Activated T-cell treated with anti-CD3 and anti-CD28 coated beads, Interleukin-2, amount 50 U/mL, for 24 hours (primary cell): ENCODE data around the gene TSPAN18.

Experiments
- DNase-seq: peaks from one replicate; pipeline ENCODE4 v3.0.0-alpha.2; 2020
- H3K27ac Mint-ChIP-seq: 2 replicates; pipeline ENCODE4 v1.8.0; 2020; ENCODE audit warnings: mild to moderate bottlenecking, mixed read lengths
- H3K27me3 Mint-ChIP-seq: 2 replicates; pipeline ENCODE4 v1.8.0; 2020; ENCODE audit warnings: mixed read lengths
- H3K36me3 Mint-ChIP-seq: 2 replicates; pipeline ENCODE4 v1.8.0; 2020; ENCODE audit warnings: low read depth, mixed read lengths
- H3K4me1 Mint-ChIP-seq: 2 replicates; pipeline ENCODE4 v1.8.0; 2020; ENCODE audit warnings: low read depth, mixed read lengths
- H3K4me3 Mint-ChIP-seq: 2 replicates; pipeline ENCODE4 v1.8.0; 2020; ENCODE audit warnings: mild to moderate bottlenecking, moderate library complexity, mixed read lengths
- H3K9me3 Mint-ChIP-seq: 2 replicates; pipeline ENCODE4 v1.8.0; 2020; ENCODE audit warnings: mixed read lengths

The TSPAN18 gene

DNA sequence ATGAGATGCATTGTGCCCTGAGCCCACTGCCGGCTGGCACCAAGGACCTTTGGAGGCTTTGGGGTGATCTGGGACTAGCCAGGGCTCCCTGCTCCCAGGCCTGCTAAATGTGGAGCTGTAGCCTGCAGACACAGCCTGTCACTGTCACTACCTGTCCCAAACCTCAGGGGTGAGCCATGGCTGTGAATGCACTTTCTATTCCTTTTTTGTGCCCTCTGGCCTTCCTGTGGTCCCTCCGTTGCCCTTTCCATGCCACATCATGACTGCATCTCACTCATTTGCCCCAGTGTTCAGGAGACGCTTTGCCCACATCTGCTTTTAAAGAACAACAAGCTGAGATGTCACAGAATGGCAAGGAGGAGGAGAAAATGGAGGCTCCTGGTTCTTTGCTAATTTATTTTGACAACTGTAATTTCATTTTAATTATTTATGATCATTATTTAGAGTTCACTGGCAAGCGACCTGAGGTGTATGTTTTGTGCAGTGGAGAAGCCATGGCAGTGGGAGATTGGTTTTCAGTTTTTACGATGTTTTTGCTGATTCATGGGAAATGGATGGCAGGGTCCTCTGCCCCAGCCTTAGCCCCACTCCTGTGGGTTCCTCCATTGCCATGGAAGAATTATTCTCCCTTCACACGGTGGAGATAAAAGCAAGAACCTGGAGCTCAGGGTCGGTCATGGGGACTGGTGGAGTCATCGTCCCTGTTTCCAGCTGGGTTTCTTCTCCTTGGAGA lies 69.2 kb downstream of the TSPAN18 start:
- Mint-ChIP-seq H3K27me3 (no peaks in the 10 kb centered on the region), H3K36me3 (no peaks in the 10 kb centered on the region), H3K4me1 (no peaks in the 10 kb centered on the region), H3K4me3 (no peak overlapping the region), H3K9me3 (no peaks in the 10 kb centered on the region), H3K27ac (no peak overlapping the region)
- DNase-seq, result no peak

DNA sequence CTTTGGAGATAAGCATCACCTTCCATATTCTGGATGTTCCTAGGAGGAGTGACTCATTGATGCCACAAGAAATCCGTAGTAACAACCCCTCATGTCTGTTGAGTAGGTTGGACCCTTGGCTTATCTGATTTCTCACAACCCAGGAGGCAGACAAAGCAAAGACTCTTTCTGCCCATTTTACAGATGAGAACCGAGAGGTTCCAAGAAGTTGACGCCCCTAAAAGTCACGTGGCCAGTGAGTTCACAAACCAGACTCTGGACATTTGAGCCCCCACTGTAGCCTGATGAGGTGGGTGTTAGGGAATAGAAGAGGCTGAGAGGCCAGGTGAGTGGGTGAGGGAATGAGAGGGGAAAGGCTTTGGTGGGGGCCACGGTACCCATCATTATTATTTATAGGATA lies 70.3 kb downstream of the TSPAN18 start:
- H3K27me3 Mint-ChIP-seq, result no peaks in the 10 kb centered on the region
- H3K36me3 Mint-ChIP-seq, result no peaks in the 10 kb centered on the region
- no peaks in the 10 kb centered on the region for H3K4me1 Mint-ChIP-seq
- H3K4me3 Mint-ChIP-seq, result no peak overlapping the region
- DNase-seq, result no peak
- H3K27ac Mint-ChIP-seq, result no peak overlapping the region
- H3K9me3 Mint-ChIP-seq, result no peaks in the 10 kb centered on the region

DNA sequence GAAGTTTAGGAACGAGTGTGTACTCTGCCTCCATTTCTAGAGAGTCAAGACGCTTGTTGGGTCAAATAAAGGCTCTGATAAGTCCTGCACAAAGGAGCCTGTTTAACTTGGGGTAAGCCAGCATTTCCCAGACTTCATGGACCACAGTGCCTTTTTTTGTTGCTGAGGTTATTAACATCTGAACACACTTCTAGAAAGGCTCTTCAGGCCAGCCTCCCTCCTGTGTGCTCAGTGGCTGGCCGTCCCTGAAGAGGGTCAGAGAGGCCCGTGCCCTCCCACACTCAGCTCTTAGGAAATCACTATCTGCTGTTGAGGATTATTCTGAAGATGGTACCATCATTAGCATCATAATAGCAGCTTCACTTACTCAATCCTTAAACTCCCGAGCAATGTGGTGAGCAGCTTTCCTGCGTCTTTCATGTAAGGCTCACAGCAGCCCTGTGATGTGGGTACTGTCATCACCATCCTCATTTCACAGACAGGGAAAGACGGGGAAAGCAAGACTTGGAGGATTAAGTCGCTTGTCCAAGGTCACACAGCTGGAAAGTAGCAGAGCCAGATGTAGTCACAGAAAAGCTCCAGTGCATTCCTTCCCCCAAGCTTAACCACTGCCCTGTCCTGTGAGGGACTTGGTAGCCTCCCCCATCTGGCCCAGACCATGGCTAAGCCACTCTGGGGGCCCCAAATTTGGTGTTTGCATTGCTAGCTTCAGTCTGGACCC lies 71.3 kb downstream of the TSPAN18 start:
- Mint-ChIP-seq H3K27ac (no peak overlapping the region), H3K4me3 (no peak overlapping the region), H3K27me3 (no peaks in the 10 kb centered on the region), H3K9me3 (no peaks in the 10 kb centered on the region), H3K36me3 (no peaks in the 10 kb centered on the region), H3K4me1 (no peaks in the 10 kb centered on the region)
- no peak for DNase-seq

DNA sequence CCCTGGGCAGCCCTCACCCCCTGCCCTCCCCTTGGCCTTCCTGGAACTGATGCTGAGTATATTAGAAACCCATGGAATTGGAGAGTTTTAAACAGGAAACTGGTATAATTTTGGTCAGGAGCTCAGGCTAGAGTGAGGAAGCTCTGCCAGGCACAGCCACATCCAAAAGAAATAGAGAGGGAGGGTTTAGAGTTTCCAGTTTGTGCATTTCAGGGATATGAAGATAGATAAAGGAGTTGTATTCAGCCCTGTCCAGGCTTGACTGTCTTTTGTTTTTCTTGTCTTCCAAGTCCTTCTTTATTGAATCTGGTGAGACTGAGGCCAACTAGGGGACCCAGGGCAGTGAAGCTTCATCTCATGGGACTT lies 71.8 kb downstream of the TSPAN18 start:
- Mint-ChIP-seq H3K36me3 (no peaks in the 10 kb centered on the region), H3K27ac (no peak overlapping the region), H3K27me3 (no peaks in the 10 kb centered on the region), H3K4me3 (no peak overlapping the region), H3K9me3 (no peaks in the 10 kb centered on the region), H3K4me1 (no peaks in the 10 kb centered on the region)
- DNase-seq, result no peak

DNA sequence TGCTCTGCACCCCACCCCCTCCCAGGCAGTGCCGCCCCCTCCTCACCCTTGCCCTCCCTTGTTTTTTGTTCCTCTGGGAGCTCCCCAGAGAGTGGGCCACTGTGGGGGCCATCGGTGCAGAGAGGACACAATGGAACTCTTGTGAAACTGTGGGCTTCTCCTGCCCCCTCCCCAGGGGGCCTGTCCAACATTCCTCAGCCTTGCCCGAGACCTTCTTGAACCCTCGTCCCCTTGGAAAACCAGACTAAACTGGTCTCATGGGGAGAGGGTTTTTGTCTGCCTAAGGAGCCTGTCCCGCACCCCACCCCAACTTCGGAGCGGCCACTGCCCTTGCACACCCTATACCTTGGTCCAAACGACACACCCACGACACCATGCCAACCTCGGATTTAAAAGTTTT lies 72.2 kb downstream of the TSPAN18 start:
- Mint-ChIP-seq H3K4me3 (no peak overlapping the region), H3K36me3 (no peaks in the 10 kb centered on the region), H3K4me1 (no peaks in the 10 kb centered on the region), H3K9me3 (no peaks in the 10 kb centered on the region), H3K27me3 (no peaks in the 10 kb centered on the region), H3K27ac (no peak overlapping the region)
- no peak for DNase-seq

DNA sequence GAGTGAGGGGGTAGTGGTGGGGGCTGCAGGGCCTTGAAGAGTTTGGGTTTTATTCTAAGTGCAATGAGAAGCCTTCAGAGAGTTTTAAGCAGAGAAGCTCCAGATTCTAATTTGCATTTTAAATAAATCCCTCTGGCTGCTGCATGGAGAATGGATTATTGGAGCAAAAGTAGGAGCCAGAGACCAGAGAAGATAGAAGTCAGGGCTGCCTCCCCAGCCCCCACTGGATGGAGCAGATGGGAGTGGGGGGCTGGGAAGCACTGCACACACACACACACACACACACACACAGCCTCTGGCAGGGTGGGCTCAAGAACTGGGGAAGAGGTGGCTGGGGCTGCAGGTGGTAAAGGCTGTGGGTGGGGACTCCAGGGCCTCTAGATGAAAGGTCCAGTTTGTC lies 75.6 kb downstream of the TSPAN18 start:
- Mint-ChIP-seq H3K4me1 (no peaks in the 10 kb centered on the region), H3K4me3 (no peak overlapping the region), H3K9me3 (no peaks in the 10 kb centered on the region), H3K27ac (no peak overlapping the region), H3K36me3 (no peaks in the 10 kb centered on the region), H3K27me3 (no peaks in the 10 kb centered on the region)
- no peak for DNase-seq

DNA sequence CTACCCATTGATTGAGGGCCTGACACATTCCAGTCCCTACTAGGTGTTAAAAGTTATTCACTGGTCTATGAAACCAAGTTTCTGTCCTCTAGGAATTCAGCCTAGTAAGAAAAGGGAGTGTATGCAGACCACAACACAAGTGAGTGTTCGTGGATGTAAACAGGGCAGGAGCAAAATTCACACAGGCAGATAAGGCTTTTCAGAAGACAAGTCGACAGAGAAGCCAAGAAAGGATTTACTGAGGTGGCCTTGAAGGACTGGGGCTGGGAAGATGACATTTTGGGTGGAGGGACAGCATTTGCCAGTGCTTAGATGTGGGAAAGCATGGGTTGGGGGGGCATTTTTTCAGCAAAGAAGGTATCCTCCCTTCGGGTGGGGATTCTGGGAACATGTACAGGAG lies 76.2 kb downstream of the TSPAN18 start:
- H3K9me3 Mint-ChIP-seq, result no peaks in the 10 kb centered on the region
- H3K27ac Mint-ChIP-seq, result no peak overlapping the region
- H3K27me3 Mint-ChIP-seq, result no peaks in the 10 kb centered on the region
- no peaks in the 10 kb centered on the region for H3K4me1 Mint-ChIP-seq
- H3K36me3 Mint-ChIP-seq, result no peaks in the 10 kb centered on the region
- no peak overlapping the region for H3K4me3 Mint-ChIP-seq
- no peak for DNase-seq

DNA sequence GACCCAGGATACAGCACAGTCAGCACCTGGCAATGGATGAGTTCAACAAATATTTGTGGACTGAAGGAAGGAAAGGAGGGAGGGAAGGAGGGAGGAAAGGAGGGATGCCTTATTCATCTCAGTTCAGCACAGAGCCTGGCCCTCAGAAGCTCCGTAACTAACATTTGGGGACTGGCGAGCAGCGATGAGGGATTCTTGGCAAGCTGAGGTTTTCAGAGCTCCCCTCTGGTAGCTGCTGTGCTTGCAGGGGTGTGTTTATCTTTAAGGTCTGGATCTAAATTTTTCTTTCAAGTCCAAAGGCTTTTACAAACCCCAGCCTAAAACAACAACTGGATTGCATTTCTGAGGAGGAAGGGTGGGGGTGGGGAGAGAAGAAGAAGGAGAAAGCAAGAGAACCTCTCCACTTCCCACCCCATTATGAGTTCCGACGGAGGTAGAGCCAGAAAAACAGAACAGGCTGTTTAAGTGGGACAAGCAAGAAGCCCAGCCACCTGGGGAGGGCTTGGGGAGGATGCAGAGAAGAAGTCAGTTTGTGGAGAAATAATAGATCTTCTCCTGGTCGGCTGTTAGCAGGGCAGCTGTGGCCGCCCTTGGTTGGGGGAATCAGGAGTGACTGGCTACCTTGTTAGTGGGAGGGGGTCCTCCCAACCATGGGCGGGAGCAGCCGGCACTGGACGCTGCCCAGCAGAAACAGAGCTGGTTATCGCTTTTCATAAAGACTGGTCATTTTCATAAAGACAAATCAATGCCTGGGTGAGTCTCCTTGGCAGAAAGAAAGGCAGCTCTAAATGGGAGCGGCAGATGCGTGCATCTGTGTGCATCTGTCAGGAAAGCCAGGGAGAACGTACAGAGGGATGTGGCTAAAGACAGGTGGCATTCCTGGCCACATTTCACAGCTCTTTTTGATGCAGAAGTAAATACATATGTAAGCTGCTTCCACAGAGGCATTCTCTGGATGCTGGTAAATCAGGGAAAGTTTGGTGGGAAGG lies 78.0 kb downstream of the TSPAN18 start:
- DNase-seq, result no peak
- Mint-ChIP-seq H3K27me3 (no peaks in the 10 kb centered on the region), H3K9me3 (no peaks in the 10 kb centered on the region), H3K36me3 (no peaks in the 10 kb centered on the region), H3K4me1 (no peaks in the 10 kb centered on the region), H3K27ac (no peak overlapping the region), H3K4me3 (no peak overlapping the region)

DNA sequence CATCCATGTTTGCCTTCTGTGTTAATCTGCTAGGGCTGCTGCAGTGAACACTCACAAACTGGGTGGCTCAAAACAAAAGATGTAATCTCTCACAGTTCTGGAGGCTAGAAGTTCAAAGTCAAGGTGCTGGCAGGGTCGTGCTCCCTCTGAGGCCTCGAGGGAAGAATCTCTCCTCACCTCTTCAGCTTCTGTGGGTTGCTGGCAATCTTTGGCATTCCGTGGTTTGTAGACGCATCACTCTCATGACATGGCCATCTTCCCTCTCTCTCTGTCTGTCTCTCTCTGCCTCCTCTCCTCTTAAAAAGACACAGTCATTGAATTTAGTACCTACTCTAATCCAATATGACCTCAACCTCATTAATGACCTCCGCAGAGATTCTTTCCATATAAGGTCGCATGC lies 78.8 kb downstream of the TSPAN18 start:
- Mint-ChIP-seq H3K4me1 (no peaks in the 10 kb centered on the region), H3K27ac (no peak overlapping the region), H3K27me3 (no peaks in the 10 kb centered on the region), H3K4me3 (no peak overlapping the region), H3K36me3 (no peaks in the 10 kb centered on the region), H3K9me3 (no peaks in the 10 kb centered on the region)
- no peak for DNase-seq

DNA sequence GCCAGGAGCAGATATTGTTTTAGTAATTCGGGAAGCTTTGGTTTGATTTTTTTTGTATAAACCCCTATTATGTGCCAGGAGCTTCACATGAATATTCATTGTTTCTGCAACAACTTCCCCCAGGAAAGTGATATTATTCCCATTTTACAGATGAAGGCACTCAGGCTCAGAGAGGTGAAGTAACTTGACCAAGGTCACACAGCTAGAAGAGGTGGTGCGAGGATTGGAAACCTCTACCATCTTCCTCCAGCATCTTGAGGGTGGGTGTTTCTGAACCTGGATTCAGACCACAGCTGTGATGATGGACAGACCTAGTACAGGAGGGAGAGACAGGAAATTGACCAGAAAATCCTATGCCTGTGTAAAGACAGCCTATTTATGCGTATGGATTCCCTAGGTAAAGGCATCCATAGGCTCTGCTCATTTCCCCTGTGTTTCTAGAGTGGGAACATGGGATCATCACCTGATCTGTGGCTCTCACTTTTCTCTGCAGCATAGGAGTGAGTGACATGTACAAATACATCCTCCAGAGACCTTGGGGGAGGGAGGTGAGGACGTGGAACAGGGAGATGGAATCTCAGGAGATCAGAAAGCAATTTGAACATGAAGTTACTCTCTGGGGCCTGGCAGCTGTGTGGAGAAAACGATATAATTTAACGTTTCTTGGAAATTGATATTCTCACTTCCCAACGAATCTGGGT lies 81.4 kb downstream of the TSPAN18 start:
- H3K9me3 Mint-ChIP-seq, result no peaks in the 10 kb centered on the region
- no peak overlapping the region for H3K4me3 Mint-ChIP-seq
- H3K4me1 Mint-ChIP-seq, result peaks cover 4% of the 10 kb centered on the region
- DNase-seq, result no peak
- no peaks in the 10 kb centered on the region for H3K36me3 Mint-ChIP-seq
- no peak overlapping the region for H3K27ac Mint-ChIP-seq
- no peaks in the 10 kb centered on the region for H3K27me3 Mint-ChIP-seq

DNA sequence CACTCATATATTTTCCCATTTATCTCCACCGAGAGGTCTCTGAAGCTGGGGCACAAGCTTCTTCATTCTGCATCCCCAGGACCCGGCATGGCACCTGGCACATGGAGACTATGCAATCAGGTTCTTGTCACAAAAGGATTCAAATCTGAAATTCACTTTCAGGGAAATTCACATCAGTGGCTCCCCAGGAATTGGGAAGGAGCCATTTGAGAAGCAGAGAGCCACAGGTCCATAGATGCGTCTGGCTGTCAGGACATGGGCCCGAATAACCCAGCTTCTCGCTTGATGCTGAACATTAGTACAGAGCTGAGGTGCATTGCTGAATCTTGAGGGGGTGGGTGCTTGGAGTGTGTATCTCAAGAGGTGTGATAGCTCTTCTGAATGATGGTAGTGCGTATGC lies 82.5 kb downstream of the TSPAN18 start:
- Mint-ChIP-seq H3K9me3 (no peaks in the 10 kb centered on the region), H3K4me1 (peaks cover 4% of the 10 kb centered on the region), H3K27me3 (no peaks in the 10 kb centered on the region), H3K27ac (no peak overlapping the region), H3K4me3 (no peak overlapping the region), H3K36me3 (no peaks in the 10 kb centered on the region)
- no peak for DNase-seq

DNA sequence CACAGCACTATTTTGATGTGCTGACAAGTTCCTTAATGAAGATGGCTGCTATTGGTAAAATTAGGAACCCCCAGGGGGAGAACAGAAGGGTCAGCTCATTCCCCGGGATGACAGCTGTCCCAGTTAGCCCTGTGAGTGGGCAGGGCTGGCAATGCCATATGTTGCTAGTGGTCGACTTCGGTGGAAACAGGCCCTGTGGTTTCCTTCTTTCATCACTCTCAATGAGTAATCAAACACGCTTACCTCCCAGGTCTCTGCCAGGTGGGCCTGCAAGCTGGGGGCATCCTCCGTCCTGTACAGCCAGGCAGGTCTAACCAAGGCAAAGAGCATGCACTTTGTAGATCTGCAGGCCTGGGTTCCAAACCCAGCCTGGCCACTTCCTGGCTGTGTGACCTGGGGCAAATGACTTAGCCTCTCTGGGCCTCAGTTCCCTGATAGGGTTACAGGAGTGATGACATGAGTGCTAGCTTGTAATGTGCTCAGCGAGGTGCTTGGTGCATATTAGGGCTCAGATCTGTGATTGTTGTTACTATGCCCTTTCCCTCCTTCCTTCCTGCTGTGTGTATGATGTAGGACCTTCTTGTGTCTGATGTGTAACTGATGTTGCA lies 85.2 kb downstream of the TSPAN18 start:
- no peaks in the 10 kb centered on the region for H3K27me3 Mint-ChIP-seq

DNA sequence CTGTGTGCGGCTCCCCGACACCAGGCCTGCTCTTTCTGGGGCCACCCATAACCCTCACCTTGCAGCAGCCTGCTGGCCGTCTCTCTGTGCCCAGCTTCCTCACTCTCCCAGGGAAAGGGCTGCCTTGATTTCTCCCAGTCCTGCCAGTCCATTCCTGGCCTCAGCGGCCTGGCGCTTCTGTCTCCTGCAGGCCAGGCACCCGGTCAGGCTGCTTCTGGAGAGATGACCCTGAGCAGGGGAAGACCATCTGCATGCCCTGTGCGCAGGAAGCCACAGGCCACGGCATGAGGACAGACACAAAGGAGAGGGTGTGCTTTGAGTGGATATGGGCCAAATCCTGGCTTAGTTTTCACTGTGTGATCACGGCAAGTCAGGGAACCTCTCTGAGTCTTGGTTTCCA lies 86.2 kb downstream of the TSPAN18 start:
- Mint-ChIP-seq H3K27me3 (no peaks in the 10 kb centered on the region), H3K27ac (no peak overlapping the region), H3K4me3 (no peak overlapping the region)

More for the DNA sequence above, 85.2 kb downstream of the TSPAN18 start:
- H3K4me3 Mint-ChIP-seq, result no peak overlapping the region
- H3K36me3 Mint-ChIP-seq, result peaks cover 2% of the 10 kb centered on the region
- no peaks in the 10 kb centered on the region for H3K9me3 Mint-ChIP-seq
- no peak overlapping the region for H3K27ac Mint-ChIP-seq
- no peak for DNase-seq
- peaks cover 4% of the 10 kb centered on the region for H3K4me1 Mint-ChIP-seq

DNA sequence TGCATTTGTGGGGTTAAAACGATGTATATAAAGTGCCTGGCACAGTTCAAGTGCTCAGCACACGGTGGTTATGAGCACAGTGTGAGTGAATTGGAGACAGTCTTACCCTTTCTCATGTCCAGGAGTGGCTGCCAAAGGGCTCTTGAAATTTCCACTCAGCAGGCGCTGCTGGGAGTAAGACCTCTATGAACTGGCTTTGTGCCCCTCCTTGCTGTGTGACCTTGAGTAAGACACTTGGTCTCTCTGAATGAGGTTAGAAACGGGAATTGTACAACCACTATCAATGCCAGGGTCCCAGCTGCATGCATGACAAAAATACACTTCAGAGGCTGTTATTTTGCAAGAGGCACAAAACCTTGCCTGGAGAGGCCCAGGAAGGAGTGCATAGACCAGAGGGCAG lies 86.6 kb downstream of the TSPAN18 start:
- Mint-ChIP-seq H3K4me1 (peaks cover 4% of the 10 kb centered on the region), H3K9me3 (no peaks in the 10 kb centered on the region), H3K27ac (no peak overlapping the region), H3K27me3 (no peaks in the 10 kb centered on the region), H3K36me3 (peaks cover 2% of the 10 kb centered on the region), H3K4me3 (no peak overlapping the region)
- DNase-seq, result no peak

More for the DNA sequence above, 86.2 kb downstream of the TSPAN18 start:
- peaks cover 2% of the 10 kb centered on the region for H3K36me3 Mint-ChIP-seq
- H3K4me1 Mint-ChIP-seq, result peaks cover 4% of the 10 kb centered on the region
- no peaks in the 10 kb centered on the region for H3K9me3 Mint-ChIP-seq
- no peak for DNase-seq
